Amniotic epithelial cell (primary cell): ENCODE measurements around the gene CSRP2.
A peak's percentile ranks its signal among the peaks of the same experiment; 100 is the strongest.

ENCODE experiments used
- DNase-seq: peaks from one replicate; pipeline ENCODE4 v3.0.0-alpha.2; 2010; ENCODE audit warnings: low read depth

Gene CSRP2

GRCh38 chr12:76878899-76879709 lies at the start of gene CSRP2:
CSRP2 (minus strand) TSS chr12:76879019; CDS start chr12:76866260, 12,759 bp downstream.
- DNase-seq = peak; percentile 55

DNA sequence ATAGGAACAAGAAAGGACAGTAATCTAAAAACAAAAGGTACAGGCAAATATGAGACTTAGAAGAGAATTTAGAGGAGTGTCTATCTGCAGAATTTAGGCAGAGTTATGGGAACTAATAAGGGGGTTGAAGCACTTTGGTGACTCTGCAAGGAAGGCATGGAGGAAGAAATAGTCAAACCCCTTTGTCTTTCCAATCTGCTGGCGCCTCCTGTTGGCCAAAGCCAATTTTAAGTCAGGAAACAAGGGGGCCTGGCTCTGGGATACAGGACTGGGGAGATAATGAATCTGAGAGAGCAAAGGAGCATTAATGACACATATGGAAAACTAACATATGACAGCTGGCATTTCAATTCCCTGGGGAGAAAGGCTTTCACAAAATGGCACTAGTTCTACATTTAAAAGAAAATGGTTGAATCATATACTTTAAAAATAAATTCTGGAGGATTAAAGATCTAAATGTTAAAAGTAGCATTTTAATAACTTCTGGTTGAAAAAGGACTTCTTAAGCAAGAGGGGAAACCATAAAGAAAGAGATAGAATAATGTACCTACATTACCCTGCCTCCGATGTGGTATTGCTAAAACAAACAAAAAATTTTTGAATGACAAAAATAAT lies 48.5 kb upstream of the CSRP2 start:
- DNase-seq = peak; percentile 40

GRCh38 chr12:76925135-76925534 lies 46.3 kb upstream of the CSRP2 start:
- DNase-seq = no peak

- no peak for DNase-seq
Observed at GRCh38 chr12:76922866-76923265, 44.0 kb upstream of the CSRP2 start.

DNA sequence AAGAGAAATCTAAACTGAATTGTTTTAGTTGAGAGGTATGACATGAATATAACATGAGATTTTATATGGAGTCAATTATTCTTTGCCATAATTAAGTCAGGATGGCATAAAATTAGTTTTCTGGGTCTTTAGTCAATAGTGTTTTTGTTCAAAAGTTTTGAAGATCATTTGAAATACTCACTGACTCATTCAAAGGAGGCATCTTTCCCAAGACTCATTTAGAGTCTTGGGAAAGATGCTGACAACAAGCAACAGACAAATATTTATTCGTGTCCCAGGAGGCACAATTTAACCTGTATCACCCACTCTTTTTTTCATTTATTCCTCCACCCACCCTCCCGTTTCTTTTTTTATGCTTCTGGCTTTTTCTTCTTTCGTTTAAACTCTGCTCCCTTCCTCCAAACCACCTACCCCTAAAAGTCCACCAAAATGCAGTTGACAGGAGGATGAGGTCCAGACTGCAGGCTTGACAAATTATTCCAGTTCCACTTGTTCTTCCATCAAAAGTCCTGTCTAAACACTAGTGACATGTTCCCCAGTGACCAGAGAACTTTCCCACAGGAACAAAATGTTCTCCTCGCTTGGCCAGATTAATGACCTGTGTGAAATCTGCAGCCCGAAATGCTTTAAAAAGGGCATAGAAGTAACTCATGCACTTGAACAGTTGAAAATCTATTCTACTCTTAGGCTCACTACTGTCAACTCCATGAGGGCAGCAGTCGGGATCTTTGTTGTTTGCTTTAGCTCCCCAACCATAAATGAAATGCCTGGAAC lies 43.3 kb upstream of the CSRP2 start:
- no peak for DNase-seq

DNA sequence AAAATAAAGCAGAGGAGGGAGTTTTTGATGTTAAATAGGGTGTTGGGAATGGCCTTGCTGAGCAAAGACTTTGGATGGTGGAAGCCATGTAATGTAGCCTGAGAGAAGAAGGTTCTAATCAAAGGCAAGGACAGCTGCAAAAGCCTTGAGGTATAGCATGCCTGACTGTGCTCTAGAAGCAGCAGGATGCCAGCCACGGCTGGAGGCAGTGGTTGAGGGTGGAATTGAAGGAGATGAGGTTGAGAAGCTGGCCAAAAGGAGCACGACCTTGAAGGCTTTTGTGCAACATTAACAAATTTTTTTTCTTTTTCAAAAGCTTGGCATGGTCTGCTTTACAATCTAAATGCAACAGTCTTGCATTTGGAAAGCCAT lies 42.3 kb upstream of the CSRP2 start:
- no peak for DNase-seq

DNA sequence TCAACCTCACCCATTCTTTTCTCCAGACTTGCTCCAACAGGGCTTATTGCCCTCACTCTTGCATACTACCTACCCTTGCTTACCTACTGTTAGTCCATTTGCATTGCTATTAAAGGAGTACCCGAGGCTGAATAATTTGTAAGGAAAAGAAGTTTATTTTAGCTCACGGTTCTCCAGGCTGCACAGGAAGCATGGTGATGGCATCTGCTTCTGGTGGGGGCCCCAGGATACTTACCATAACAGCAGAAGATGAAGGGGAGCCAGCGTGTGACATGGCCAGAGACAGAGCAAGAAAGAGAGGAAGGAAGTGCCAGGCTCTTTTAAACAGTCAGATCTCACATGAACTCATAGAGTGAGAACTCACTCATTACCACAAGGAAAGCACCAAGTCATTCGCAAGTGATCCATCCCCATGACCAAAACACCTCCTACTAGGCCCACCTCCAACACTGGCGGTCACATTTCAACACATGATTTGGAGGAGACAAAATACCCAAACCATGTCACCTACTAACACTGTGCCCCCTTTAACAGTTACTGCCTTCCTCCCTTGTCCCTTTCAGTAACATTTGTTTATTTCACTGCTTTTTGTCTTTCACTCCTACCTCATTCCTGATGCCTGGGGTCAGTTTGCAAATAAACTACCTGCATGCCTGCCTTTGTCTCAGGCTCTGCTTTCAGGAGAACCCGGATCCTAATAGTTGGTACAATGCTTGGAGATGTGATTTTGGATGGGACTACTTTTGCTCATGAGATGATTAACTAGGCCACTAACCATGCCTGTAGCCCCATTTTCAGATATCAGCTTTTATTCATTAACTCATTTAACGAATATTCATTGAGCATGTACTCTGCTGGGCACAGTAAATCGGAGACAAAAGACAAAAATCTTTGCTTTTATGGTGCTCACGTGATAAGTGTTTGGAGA lies 41.6 kb upstream of the CSRP2 start:
- no peak for DNase-seq

DNA sequence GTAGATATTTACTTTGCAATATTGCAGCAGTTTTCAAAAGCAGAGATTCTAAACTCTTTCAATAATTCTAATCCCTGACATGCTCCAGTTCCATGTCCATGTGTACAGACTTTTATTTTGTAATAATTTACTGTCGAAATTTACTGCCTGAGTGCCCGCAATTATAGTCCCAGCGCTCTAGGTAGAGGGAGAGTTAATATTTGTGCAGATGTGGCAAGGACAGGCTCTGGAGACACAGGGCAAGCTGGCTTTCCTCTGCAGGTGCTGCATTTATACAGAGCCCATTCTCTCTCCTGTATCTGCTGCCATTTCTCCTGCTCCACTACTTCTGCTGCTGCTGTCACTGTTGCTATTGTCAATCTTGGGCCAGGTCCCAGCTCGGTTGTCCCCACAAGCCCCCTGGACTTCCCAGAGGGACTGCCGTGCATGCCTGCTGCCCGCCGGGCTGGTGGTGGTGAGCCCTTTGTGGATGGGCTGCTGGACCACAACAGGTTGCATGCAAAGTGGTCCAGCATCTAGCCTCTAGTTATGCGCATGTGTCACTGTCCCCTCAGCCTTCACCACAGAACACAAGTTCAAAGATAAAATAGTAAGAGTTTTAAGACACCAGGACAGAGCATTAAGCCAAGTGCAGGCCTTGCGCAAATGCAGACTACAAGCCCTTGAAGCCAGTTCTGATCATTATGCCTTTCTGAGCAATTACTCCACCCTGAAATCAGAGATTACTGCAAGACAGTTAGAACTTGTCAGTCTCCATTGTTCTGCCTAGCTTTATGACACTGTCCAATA lies 40.8 kb upstream of the CSRP2 start:
- DNase-seq = no peak

DNA sequence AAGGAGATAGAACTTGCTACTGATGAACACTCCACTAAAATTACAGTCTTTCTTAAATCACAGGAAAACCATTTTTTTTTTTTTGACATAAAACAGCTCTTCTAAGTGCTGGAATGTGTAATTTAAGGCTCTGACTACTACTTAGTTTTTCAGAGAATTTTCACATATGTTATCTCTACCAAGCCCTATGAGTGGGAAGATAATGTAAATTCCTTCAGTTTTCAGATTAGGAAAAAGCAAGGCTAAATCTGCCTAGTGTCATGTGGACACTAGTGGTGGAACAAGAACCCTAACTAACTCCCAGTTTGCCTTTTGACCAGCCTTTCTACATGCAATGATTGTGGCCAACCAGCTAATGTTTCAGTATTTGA lies 37.3 kb upstream of the CSRP2 start:
- DNase-seq = peak; percentile 68

GRCh38 chr12:76915361-76916169 lies 36.7 kb upstream of the CSRP2 start:
- DNase-seq = peak; percentile 38

- no peak for DNase-seq
Observed at GRCh38 chr12:76914102-76914859, 35.5 kb upstream of the CSRP2 start.

DNA sequence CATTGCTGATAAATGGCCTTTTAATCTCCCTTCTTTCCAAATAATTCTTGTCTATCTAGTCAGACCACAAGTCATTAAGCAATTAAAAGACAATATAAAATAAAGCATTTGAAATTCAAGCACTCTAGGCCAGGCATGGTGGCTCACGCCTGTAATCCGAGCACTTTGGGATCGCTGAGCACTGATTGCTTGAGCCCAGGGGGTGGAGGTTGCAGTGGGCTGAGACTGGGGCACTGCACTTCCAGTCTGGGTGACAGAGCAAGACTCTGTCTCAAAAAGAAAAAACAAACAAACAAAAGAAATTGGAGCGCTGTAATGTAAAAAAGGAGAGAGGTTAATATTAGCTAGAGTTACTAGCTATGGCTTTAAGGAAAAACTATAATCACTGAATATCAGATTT lies 30.5 kb upstream of the CSRP2 start:
- DNase-seq = no peak

DNA sequence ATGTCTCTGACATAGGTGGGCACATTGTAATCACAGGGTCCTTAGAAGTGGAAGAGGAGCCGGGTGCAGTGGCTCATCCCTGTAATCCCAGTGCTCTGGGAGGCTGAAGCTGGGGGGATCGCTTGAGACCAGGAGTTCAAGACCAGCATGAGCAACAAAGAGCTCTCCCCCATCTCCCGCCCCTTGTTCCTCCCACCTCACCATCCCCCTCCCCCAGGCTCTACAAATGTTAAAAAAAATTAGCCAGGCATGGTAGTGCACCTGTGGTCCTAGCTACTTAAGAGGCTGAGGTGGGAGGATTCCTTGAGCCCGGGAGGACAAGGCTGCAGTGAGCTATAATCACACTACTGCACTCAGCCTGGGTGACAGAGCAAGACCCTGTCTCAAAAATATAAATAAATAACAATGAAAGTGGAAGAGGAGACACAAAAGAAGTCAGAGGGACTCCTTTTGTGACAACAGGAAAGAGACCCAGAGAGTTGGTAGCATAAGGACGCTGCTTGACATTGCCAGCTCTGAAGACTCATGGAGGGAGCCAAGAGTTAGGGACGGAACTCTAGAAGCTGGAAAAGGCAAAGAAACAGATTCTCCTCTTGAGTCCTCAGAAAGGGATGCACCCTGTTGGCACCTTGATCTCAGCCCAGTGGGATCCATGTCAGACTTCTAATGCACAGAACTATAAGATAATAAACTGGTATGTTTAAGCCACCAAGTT lies 29.6 kb upstream of the CSRP2 start:
- DNase-seq = no peak

DNA sequence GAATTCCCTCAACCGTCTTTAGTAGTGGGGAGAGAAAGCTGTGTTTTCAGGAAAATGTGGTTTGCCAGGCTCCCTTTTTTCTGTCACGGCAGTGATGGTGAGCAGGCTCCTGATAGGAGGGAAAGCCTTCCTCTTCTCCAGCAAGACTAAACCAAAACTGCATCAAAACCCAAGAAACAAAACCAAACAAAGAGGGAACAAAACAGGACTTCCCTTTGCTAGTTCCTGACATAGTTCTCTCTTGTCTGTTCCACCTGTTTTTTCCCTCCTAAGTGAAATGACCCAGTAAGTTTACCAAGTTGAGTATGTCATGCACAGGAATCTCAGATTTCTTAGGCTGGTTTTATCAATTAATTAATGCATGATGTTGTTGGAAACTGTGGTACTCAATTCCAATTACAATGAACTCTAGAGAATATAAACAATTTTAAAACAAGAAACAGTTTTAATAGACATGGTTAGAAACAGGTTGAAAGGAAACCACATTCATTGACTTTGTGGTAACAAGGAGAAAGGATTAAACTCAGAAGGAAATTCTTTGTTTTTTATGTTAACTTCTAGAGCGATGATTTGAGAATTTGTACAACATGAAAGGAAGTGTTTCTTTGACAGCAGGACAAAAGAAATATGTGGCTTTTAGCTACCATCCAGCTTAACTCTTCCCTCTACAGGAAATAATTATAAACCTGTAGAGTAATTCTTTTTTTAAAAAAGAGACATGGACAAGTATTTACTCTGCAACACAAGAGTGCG lies 23.0 kb upstream of the CSRP2 start:
- no peak for DNase-seq

DNA sequence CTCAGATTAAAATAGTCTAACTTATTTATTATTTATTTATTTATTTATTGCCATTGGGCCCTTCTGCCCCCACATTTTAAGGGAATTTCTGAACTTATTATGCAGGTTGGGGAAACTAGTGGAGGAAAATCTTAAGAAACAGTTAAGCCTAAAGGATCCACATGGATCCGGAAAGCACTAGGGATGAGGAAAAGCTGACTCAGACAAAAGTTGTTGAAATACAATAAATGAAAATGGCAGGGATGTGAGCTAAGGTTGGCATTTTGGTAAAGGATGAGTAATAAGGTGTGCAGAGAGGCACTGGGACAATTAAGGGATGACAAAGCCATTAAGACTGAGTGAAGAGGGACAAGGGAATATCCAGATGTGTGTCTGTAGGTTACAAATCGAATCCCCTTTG lies 20.7 kb upstream of the CSRP2 start:
- DNase-seq = no peak

GRCh38 chr12:76898442-76898841 lies 19.6 kb upstream of the CSRP2 start:
- no peak for DNase-seq

GRCh38 chr12:76896274-76896673 lies 17.5 kb upstream of the CSRP2 start:
- DNase-seq = no peak

DNA sequence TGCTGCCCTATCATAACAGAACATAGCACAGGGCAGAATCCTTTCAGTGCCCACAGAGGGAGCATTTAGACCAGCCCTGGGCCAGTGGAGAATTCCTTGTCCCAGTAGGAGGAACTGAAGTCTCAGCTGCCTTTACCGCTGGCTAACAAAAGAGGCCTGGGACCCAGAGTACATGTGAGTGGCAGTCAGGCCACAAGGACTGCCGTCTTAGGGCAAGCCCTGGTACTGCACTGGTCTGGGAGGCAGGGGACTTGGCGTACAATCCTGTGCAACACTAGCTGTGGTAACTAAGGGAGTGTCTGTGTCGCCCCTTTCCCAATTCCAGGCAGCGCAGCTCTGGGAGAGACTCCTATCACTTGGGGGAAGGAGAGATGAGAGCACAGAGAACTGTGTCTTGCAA lies 17.0 kb upstream of the CSRP2 start:
- no peak for DNase-seq
